ENCODE results near the gene HDAC9.

HDAC9 gene

DNA sequence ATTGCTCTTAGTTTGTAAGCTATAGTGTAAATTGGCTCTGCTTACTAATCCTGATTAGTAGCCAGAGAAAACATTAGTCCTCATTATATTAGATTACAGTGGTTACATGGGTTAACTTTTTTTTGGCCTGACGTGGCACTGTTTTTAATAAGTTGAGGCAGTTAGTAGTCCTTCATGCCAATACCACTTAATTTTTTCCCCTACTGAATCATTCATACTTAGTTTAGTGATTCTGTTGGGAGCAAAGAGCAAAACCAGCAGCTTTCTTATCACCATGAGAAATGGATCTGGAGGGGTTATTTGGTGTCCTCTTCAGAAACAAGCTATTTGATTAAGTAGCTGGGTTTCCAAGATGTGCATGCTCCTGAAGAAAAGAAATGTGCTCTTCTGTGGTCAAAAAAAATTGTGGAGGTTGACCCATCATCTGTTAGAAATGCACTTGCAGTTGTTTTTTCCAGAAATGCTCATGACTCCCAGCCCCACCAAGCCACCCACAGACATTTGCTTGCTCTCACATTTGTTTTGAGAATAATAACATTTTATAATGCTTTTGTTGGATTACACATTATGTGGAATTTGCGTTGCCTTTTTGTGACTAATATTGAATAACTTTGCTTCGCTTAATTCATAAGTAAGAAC lies 258.5 kb downstream of the HDAC9 start:
- no peak for DNase-seq

DNA sequence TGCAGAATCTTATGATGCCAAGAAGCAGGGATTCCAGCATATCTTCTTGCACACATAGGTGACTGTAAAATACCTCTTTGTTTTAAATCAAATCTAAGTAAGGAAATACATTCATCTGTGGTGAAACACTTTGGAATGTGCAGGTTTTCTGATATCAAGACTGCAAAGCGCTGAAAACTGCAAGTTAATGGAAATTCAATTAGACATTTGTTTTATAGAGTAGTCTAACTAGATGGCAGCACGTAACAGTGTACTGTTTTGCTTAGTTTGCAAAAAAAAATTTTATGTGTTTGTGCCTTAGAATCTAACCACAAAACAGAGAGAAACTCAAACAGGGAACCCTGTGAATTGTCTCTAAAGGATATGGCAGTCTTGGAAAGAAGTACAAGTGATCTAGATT lies 259.2 kb downstream of the HDAC9 start:
- DNase-seq = no peak

GRCh38 chr7:18755793-18756192 lies 260.2 kb downstream of the HDAC9 start:
- no peak for DNase-seq

- DNase-seq = no peak
Measured at GRCh38 chr7:18756378-18757050, 261.0 kb downstream of the HDAC9 start.

GRCh38 chr7:18760046-18760445 lies 264.5 kb downstream of the HDAC9 start:
- no peak for DNase-seq

DNA sequence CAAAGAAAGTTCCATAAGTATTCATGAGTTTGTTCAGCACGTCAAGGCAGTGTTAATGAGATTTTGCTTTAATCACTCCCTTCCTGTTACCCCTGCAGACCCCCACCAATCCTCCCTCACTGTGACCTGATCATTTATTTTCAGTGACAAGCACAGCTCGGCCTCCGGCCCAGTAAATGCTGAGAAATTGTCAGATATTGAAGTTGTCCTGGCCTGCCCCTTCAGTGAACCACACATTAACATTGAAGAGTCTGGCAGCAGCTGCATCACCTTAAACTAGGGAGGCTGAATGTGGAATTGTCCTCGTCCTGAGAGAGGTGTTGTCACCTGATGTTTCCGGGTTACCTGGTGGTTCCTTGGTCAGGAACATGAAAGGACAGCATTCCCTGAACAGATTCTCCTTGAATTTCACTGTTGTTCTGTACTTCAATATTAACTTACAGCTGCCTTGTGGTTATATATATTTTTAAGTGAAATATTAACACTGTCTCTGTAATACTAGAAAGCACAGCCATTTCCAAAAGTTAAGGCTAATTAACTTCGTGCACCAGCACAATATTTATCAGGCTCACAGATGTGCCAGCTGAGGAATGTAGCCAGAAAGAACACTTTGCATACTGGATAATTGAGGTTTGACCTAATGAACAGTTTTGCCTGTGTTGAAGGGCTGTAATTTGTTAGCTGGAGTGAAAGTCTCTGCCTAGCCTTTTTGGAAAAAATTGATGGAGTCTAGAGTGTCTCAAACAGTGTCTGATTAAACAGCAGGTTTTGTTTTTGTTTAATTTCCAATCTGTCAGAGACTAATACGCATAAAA lies 265.3 kb downstream of the HDAC9 start:
- no peak for DNase-seq

DNA sequence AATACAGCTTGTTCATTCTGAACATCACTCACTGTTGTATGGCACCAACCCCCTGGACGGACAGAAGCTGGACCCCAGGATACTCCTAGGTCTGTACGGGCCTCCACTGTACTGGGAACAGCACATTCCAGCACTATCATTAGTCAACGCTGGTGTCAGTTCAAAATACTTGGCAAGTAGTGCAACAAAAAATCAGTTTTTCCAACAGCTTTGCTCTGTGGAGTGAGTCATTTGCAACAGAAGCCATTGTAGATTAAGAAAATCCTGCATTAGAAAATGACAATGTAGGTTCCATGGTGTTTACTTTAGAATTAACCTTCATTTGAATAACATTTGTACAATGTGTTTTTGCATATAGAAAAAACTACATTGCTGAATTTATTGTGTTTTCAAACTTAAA lies 266.6 kb downstream of the HDAC9 start:
- DNase-seq = no peak

DNA sequence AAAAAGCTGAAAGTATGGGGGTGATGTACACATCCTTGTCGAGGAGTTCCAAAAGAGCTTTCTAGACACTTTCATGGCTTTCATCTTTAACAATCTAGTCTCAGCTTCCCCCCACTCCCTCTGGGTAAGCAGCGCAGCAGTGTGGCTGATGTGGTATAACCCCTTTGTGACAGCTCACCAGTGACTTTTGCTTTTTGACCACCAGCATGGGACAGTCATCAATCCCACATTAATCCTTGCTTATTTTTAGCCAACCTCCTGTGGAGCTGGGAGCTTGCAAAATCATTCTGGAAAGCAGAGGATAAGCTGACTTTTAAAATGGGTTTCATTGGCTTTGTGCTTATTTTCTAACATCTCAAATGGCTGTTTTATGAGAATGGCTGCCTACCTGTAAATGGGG lies 272.7 kb downstream of the HDAC9 start:
- no peak for DNase-seq

DNA sequence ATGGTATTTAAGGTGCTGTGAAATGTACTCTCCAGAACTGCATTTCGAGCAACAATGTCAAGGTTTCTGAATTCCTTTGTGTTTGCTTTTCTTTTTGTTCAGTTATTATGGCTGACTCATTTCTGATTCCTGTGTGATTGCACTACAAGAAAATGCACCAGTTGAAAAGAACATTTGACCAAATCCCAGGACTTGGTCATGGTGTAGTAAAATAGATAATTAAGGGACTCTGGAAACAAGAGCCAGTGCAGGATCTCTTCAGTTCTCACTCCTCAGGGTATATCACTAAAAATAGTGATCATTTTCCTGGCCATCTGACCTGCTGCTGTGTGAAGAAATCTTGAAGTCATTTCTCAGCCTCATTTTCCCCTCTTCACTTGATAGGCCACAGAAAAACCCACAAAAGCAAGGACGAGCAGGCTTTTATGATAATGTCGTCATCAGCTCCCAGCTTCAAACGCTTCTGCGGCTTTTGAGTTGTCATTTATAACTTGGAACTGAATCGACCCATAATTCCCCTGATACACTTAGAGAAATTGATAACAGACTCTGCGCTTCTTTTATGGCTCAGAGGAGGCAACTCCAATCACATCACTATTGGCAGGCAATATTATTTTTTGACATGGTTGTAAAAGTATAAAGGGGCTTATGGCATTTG lies 274.7 kb downstream of the HDAC9 start:
- no peak for DNase-seq

DNA sequence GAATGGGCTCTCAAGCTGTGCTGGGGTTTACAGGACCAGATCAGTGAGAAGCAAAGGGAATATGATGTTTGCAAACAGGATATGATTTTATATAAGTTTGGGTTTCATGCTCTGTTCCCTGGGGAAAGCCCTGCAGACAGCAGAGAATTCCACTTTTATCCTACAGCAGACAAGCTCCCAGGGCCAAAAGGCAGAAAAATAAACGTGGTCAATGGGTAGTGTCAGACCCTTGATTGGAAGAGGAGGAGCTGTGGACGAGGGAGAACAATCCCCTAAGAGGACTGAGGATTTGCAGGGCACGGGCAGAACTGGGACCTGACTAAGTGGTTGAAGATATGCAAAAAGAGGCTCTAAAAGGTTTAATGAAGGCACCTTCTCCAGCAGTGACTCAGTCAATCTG lies 275.3 kb downstream of the HDAC9 start:
- no peak for DNase-seq

GRCh38 chr7:18771834-18772566 lies 276.5 kb downstream of the HDAC9 start:
- no peak for DNase-seq

GRCh38 chr7:18772567-18772965 lies 277.0 kb downstream of the HDAC9 start:
- DNase-seq = no peak

- DNase-seq = no peak
Measured at GRCh38 chr7:18777314-18777713, 281.8 kb downstream of the HDAC9 start.

DNA sequence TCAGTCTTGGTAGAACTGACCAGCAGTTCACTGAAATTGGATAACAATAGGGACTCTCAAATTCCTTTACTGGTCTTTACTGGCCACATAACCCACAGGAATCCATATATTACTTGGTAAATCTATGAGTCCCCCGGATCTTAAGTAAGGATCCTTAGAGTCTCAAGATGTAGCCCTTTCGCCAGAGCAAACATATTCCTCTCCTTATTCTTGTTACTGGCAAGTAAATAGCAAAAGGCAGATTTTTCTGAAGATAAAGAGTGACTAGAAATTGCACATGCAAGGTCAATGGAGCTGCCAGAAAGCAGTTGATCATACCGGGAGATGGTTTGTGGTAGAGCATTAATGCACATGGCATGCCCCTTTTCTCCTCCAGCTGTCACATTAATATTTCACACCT lies 283.0 kb downstream of the HDAC9 start:
- DNase-seq = no peak

- no peak for DNase-seq
Measured at GRCh38 chr7:18780266-18780665, 284.7 kb downstream of the HDAC9 start.

- no peak for DNase-seq
Measured at GRCh38 chr7:18780938-18781337, 285.4 kb downstream of the HDAC9 start.

DNA sequence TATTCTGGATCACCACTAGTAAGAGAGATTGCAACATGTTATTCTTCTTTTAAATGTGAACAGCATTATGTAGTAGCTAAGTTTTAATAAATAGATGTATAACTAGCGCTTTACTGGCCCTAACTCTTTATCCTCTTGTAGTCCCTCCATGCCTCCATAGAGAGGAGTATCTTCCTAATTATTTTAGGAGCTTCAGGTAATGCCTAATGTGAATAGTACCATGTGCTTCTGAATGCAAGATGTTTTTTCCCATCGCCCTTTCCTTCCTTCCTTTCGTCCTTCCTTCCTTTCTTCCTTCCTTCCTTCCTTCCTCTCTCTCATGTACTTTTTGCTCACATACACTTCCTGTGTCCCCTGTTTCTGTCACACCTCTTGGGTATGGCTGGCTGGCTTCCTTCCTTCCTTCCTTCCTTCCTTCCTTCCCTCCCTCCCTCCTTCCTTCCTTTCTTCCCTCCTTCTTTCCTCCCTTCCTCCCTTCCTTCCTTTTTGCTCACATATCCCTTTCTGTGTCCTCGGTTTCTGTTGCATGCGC lies 290.7 kb downstream of the HDAC9 start:
- no peak for DNase-seq

DNA sequence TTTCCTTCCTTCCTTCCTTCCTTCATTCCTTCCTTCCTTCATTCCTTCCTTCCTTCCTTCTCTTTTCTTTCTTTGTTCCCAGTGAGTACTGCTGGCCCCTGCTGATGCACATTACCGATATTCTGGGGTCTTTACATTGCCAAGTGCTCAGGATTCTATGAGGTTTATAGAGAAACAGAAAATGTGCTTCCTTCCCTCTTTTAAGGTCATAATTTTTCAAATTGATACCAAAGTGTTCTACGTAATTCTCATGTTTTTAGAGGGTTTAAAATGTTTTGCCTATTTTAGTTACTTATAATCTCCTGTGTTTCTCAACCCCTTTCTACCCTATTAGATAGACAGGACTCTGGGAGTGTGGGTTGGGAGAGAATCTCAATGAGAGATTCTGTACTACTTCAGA lies 291.2 kb downstream of the HDAC9 start:
- DNase-seq = no peak

- no peak for DNase-seq
Measured at GRCh38 chr7:18788026-18788425, 292.5 kb downstream of the HDAC9 start.

DNA sequence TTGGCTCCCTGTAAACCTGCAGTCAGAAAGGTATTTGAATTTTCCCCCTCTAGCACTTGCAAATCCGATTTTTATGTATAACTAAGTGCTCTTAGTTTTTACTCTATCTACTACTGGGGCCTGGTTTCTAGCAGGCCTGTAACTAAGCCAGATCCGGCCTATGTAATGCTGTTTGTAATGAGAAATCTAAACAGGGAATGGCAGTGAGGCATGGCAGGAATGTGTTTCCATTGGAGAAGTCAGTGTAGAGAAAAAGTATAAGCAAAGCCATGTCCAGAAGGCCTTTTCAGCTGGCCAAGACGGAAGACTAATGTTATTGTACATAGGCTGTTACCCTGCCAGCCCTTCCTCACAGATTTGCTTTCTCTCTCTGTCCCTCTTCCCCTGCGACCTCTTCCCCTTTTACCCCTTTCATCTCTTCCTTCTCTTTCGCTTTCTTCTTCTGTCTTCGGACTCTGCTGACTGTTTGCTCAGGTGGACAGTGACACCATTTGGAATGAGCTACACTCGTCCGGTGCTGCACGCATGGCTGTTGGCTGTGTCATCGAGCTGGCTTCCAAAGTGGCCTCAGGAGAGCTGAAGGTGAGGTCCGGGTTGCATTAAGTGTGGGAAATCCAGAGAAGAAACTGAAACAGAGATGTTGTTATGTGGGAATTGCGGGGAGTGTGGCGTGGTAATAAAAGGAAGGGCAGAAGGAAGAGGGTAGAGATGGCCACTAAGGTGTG lies 297.5 kb downstream of the HDAC9 start:
- DNase-seq = no peak

DNA sequence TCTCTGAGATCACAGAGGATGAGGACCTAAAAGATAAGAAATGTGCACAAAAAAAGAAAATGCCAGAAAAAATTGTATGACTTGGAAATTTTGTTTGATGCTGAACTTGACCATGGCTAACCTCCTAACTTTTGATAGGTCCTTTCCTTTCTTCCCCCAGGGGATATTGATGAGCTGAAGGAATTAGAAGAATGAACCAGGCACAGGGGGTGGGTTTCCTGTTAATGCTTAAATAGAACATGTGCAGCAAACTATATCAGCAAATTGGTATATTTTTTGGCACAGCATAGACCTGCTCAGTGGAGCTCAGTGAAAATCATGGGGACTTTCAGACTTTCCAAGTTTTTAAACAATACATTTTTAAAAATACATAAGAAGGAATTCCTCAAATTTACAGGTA lies 300.7 kb downstream of the HDAC9 start:
- DNase-seq = no peak
